Esophagus squamous epithelium (tissue), 5 donors: ENCODE data around the gene RNU7-1. TPM values are rescaled to one million over a fixed set of nuclear protein-coding genes. Genes with fewer than 3 reads are reported as not detected.

Experiments
- DNase-seq: peaks from one replicate; lab custom pipeline; 2025; lab: John Stamatoyannopoulos, UW
- H3K27ac ChIP-seq, 4 donors: fragments of 200-600 bp; sonication (generic); one replicate each; pipeline ENCODE4 v1.5.1; 2016 to 2019; ENCODE audit warnings: mild to moderate bottlenecking in 1 of 4
- H3K27me3 ChIP-seq, 4 donors: fragments of 200-600 bp; sonication (generic); 1 replicate in 3 of 4; 2 replicates in 1 of 4; pipeline versions ENCODE4 v1.5.1 to v1.6.0; 2017 to 2021; ENCODE audit warnings: antibody characterized with exemption in 1 of 4
- H3K36me3 ChIP-seq, 3 donors: fragments of 200-600 bp; sonication (generic); one replicate each; pipeline ENCODE4 v1.5.1; 2016 to 2019
- H3K4me1 ChIP-seq, 3 donors: fragments of 200-600 bp; sonication (generic); one replicate each; pipeline ENCODE4 v1.5.1; 2017 to 2019
- H3K4me3 ChIP-seq, 4 donors: fragments of 200-600 bp; sonication (generic); 1 replicate in 3 of 4; 2 replicates in 1 of 4; pipeline ENCODE4 v1.5.1; 2016 to 2019; ENCODE audit warnings: mild to moderate bottlenecking in 2 of 4, moderate library complexity in 1 of 4
- H3K9me3 ChIP-seq, 3 donors: fragments of 200-600 bp; sonication (generic); one replicate each; pipeline ENCODE4 v1.5.1; 2016 to 2019
- CTCF ChIP-seq, 6 experiments: fragments of 450-650 bp in 4 of 6; fragments of 200-600 bp in 2 of 6; sonication (generic) in 2 of 6; IDR thresholded peaks; one replicate each; pipeline ENCODE4 v1.5.1; 2016 to 2019; ENCODE audit warnings: antibody characterized with exemption in 6 of 6, mild to moderate bottlenecking in 4 of 6, moderate library complexity in 4 of 6
- POLR2A ChIP-seq, 4 donors: fragments of 450-650 bp; IDR thresholded peaks; one replicate each; pipeline ENCODE4 v1.6.1; 2017; ENCODE audit warnings: antibody characterized with exemption in 4 of 4, mild to moderate bottlenecking in 4 of 4, moderate library complexity in 3 of 4
- WGBS, 2 donors: methylation state at CpG; one replicate each; pipeline ENCODE4 v1.1.5; 2018; 5-methylcytosine and 5-hydroxymethylcytosine counted together
- intact Hi-C: fragments of 100-400 bp; cut with DNase I; formaldehyde crosslinking; loops from one replicate; pipeline ENCODE4 v1.15.0; 2022
- total RNA-seq, 4 donors: library from RNA; depleted of rRNA; stranded (reverse); fragments of >200 nt; gene quantifications; one replicate each; pipeline ENCODE4 v1.1.0, GENCODE V29; 2016
- donor health status: DM: yes; HTN: yes; CAD: no.

RNU7-1 gene
- total RNA-seq, 4 donors from 2014 or later, result not detected

DNA sequence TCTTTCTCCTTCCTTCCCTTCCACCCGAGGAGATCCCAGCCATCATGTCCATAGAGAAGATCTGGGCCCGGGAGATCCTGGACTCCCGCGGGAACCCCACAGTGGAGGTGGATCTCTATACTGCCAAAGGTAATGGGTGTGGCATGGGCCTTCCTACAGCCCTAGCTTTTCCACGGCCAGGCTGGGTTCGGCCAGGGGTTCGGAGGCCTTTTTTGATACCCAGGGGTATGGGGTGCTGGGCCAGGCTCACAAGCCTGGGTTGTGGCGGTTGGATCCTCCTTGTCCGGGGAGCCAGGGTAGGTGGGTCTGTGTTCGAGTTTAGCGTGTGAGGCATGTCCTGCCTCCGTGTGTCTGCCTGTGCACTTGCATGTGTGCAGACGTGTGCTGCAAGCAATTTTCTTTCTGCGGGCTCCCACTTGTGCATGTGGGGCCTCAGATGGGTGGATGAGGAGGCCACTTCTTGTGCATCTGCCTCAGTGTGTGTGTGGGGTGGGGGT, 27.8 kb upstream of the RNU7-1 start:
- Histone ChIP-seq H3K9me3 (no peaks in the 10 kb centered on the region), H3K36me3 (peaks cover 0 to 33% (median 0%) of the 10 kb centered on the region in 3 donors), H3K4me3 (peak overlapping the region in 2 of 4 donors; percentile 52 to 77), H3K27ac (no peak overlapping the region), H3K4me1 (peaks cover 13 to 28% (median 14%) of the 10 kb centered on the region in 3 donors), H3K27me3 (peaks cover 0 to 10% (median 0%) of the 10 kb centered on the region in 4 donors)
- intact Hi-C loops, result no loop called here
- TF ChIP-seq POLR2A (IDR thresholded peaks at IDR 0.05) (no peak), CTCF (IDR thresholded peaks at IDR 0.05) (no peak)
- no peak for DNase-seq
- WGBS, 2 donors, result 66% methylated on average over 4 of the region's 14 CpGs; no CpG with 5 or more reads in 1 of the 2 donors

DNA sequence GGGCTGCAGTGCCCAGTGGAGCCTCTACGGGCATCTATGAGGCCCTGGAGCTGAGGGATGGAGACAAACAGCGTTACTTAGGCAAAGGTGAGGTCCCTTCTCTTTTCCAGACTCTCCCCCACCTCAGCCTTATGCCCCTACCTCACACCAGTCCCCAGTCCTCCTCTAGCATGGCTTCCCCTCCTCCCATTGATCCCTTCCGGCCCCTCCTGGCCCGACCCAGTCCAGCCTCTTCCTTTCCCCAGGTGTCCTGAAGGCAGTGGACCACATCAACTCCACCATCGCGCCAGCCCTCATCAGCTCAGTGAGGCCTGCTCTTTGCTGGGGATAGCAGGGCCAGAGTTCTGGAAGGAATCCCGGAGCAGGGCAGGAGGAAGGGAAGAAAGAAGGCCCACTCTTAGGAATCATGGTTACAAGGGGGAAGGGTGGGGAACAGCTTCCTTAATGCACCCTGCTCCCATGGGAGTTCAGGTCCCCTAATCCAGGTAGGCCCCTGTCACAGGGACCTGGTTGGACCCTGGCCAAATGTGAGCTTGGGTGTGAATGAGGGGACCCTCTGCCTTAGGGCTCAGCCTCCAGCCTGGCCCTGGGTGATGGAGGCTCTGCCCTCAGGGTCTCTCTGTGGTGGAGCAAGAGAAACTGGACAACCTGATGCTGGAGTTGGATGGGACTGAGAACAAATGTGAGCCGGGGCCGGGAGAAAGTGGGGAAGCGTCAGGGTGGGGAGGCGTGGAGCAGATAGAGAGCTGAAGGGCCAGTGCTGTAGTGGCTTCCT, 27.0 kb upstream of the RNU7-1 start:
- H3K27ac ChIP-seq, result no peak overlapping the region
- peaks cover 0 to 33% (median 0%) of the 10 kb centered on the region in 3 donors for H3K36me3 ChIP-seq
- TF ChIP-seq POLR2A (IDR thresholded peaks at IDR 0.05), result no peak
- peaks cover 0 to 10% (median 0%) of the 10 kb centered on the region in 4 donors for H3K27me3 ChIP-seq
- no peaks in the 10 kb centered on the region for H3K9me3 ChIP-seq
- DNase-seq, result no peak
- H3K4me1 ChIP-seq, result peaks cover 13 to 28% (median 14%) of the 10 kb centered on the region in 3 donors
- 91 to 97% methylated on average over 8 to 9 of the region's 11 CpGs for WGBS, 2 donors
- H3K4me3 ChIP-seq, result no peak overlapping the region
- intact Hi-C loops, result no loop called here

- Histone ChIP-seq H3K4me1 (peaks cover 13 to 28% (median 14%) of the 10 kb centered on the region in 3 donors), H3K4me3 (no peak overlapping the region), H3K36me3 (peaks cover 0 to 43% (median 0%) of the 10 kb centered on the region in 3 donors), H3K27me3 (peaks cover 0 to 9% (median 0%) of the 10 kb centered on the region in 4 donors), H3K9me3 (no peaks in the 10 kb centered on the region), H3K27ac (no peak overlapping the region)
- intact Hi-C loops, result no loop called here
- TF ChIP-seq POLR2A (IDR thresholded peaks at IDR 0.05), result no peak
- no peak for TF ChIP-seq CTCF (IDR thresholded peaks at IDR 0.05)
- no peak for DNase-seq
- 87 to 96% methylated on average over 4 of the region's 14 CpGs for WGBS, 2 donors
Observed at GRCh38 chr12:6917491-6918231, 26.0 kb upstream of the RNU7-1 start.

GRCh38 chr12:6919588-6919987, 24.0 kb upstream of the RNU7-1 start:
- Histone ChIP-seq H3K4me1 (peaks cover 13 to 27% (median 16%) of the 10 kb centered on the region in 3 donors), H3K27ac (no peak overlapping the region), H3K27me3 (no peaks in the 10 kb centered on the region), H3K36me3 (peaks cover 0 to 48% (median 0%) of the 10 kb centered on the region in 3 donors), H3K4me3 (no peak overlapping the region), H3K9me3 (no peaks in the 10 kb centered on the region)
- TF ChIP-seq POLR2A (IDR thresholded peaks at IDR 0.05), result no peak
- no peak for TF ChIP-seq CTCF (IDR thresholded peaks at IDR 0.05)
- WGBS, 2 donors, result 38 to 52% methylated on average over 6 to 7 of the region's 7 CpGs
- intact Hi-C loops, result no loop called here
- DNase-seq, result no peak

GRCh38 chr12:6921539-6921938, 22.1 kb upstream of the RNU7-1 start:
- intact Hi-C loops, result loop anchor here (10.0 kb wide), 1 partner anchor 47 kb away; the partner anchor contains the start of gene SPSB2
- DNase-seq, result no peak
- Histone ChIP-seq H3K9me3 (no peaks in the 10 kb centered on the region), H3K4me1 (peaks cover 26 to 29% (median 27%) of the 10 kb centered on the region in 3 donors), H3K36me3 (peaks cover 0 to 43% (median 0%) of the 10 kb centered on the region in 3 donors), H3K27ac (peak overlapping the region in 1 of 4 donors; percentile 34), H3K27me3 (no peaks in the 10 kb centered on the region), H3K4me3 (no peak overlapping the region)
- TF ChIP-seq POLR2A (IDR thresholded peaks at IDR 0.05), result no peak
- TF ChIP-seq CTCF (IDR thresholded peaks at IDR 0.05), result no peak
- 74 to 89% methylated on average over 7 of the region's 7 CpGs for WGBS, 2 donors
